Ureter (tissue), 1 donor: Measurements from ENCODE around the gene GRK5. TPM values are rescaled to one million over a fixed set of nuclear protein-coding genes. Genes with fewer than 3 reads are reported as not detected.

ENCODE experiments used
- DNase-seq: peaks from one replicate; pipeline ENCODE4 v3.0.0-alpha.2; 2020; ENCODE audit warnings: low spot score
- total RNA-seq: library from RNA; stranded (reverse); gene quantifications from one replicate; pipeline ENCODE4 v1.2.4, GENCODE V29; 2023
- donor health status: DM: yes; HTN: yes; CAD: no.

The GRK5 gene
- total RNA-seq, 1 donor from 2014 or later, result 16.7 TPM

- no peak for DNase-seq
Observed at GRCh38 chr10:119443970-119444660, 236.7 kb downstream of the GRK5 start.

GRCh38 chr10:119444866-119445265 lies 237.5 kb downstream of the GRK5 start:
- no peak for DNase-seq

DNA sequence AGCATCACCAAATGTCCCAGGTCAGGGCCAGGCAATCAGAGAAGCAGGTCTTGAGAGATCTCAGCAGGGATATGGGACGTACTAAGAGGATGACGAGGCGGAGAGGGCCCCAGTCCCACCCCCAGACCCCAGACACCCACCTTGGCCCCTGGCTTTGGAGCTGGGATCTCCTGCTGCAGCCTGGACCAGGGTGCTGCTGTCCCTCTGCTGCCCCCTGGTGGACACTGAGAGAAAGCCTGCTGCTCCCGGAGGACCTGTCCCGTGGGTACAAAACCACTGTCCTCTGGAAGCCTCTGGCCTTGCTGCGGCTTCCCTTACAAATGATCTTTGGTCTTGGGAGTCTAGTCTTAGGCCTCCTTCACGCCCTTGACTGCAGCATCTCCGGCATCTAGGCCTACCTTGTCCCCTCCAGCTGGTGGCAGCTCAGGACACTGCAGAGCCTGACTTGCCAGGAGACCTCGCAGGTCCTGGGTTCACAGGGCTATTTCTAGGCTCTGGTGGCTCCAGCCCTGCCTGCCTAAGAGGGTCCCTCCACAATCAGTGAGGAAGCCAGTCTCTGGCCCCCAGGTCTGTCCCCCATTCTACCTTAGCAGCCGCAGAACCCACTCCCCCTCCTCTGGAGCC lies 238.1 kb downstream of the GRK5 start:
- DNase-seq, result peak; percentile 89

DNA sequence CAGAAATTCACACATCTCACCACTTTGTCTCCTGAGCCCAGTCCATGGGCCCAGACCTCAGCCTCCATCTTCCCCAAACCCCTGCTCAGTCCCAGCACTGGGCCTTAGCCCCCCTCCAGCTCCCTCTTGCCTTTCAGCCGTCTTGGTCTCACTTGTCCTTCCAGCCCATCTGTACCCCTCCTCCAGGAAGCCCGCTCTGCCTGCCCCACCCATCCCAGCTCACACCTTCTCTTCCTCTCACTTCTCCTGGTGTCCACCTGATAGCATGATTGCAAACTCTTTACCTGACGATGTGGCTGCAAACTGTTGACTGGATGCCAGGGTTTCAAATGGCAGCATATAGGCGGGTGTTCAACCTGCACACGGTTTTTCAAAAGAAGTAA lies 238.6 kb downstream of the GRK5 start:
- DNase-seq, result no peak

GRCh38 chr10:119446441-119447277 lies 239.3 kb downstream of the GRK5 start:
- DNase-seq, result no peak

GRCh38 chr10:119447421-119447820 lies 240.1 kb downstream of the GRK5 start:
- no peak for DNase-seq

DNA sequence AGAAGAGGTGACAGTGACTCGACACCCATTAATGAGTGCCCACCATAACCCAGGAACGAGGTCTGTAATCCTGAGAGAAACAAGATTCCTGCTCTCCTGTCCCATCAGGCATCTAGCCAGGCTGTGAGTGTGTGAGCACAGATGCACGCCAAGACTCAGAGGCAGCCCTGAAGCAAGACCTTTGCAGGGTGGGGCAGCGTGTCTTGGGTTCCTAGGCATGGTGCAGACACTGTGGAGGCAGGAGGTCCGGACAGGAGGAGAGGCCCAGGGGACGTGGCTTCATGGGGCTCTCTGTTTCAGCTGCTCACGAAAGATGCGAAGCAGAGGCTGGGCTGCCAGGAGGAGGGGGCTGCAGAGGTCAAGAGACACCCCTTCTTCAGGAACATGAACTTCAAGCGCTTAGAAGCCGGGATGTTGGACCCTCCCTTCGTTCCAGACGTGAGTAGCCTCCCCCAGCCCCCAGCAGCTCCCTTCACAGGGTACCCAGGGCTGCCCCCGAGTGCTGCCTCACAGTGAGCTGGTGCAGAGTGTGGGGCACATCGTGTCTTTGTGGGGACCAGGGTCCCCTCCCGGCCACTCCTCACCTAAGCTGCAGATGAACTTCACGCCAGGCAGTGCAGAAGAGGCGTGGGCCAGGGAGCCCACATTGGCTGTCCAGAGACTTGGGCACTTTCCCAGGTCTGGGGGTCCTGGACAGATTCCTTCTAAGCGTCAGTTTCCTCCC lies 240.6 kb downstream of the GRK5 start:
- no peak for DNase-seq

GRCh38 chr10:119448628-119449584 lies 241.5 kb downstream of the GRK5 start:
- no peak for DNase-seq

DNA sequence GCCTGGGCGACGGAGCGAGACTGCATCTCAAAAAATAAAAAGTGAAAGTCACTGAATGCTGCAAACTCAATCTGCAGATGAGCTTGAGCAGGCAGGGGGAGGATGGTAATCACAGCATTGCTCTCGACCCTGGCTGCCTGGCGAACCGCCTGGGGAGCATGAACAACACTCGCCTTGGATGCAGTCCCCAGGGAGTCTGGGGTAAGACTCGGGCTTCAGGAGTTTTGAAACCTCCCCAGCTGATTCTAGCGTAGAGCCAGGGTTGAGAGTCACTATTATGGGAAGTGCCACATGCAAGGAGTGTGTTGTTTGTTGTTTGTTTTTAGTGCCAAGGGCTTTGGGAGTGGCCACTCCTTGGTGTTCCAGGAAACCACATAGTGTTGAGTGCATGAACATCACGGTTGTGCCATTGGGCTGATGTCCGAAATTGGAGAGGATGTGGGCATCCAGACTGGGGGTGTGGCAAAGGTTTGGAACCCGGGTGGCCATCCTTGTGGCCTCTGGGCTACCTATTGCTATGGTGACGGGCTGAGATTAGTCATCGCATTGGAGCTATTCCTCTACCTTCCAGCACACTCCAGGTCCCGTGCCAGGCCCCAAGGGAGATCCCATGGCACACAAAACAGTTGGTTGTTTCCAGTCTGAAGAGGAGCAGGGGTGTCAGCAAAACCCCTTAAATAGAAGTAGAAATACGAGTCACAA lies 242.5 kb downstream of the GRK5 start:
- DNase-seq, result no peak

- DNase-seq, result no peak
Observed at GRCh38 chr10:119450606-119451299, 243.4 kb downstream of the GRK5 start.

- DNase-seq, result no peak
Observed at GRCh38 chr10:119451300-119451896, 244.0 kb downstream of the GRK5 start.

DNA sequence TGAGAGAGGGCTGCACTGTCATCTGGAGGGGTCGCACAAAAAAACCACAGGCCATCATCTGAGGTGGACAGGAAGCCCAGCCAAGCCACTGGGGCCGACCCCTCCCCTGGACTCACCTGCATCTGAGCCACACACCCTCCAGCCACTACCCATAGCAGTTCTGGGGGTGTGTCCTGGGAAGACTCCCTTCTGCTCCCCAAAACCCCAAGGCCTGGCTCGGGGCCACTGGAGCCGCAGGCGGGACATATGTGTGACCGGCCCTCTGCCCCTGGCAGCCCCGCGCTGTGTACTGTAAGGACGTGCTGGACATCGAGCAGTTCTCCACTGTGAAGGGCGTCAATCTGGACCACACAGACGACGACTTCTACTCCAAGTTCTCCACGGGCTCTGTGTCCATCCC lies 245.0 kb downstream of the GRK5 start:
- no peak for DNase-seq

GRCh38 chr10:119453313-119453712 lies 245.9 kb downstream of the GRK5 start:
- no peak for DNase-seq

- DNase-seq, result no peak
Observed at GRCh38 chr10:119454316-119454715, 246.9 kb downstream of the GRK5 start.

GRCh38 chr10:119454990-119455389 lies 247.6 kb downstream of the GRK5 start:
- no peak for DNase-seq

GRCh38 chr10:119455609-119456434 lies 248.5 kb downstream of the GRK5 start:
- no peak for DNase-seq

- no peak for DNase-seq
Observed at GRCh38 chr10:119456435-119456810, 249.1 kb downstream of the GRK5 start.

GRCh38 chr10:119457966-119458766 lies 250.8 kb downstream of the GRK5 start:
- DNase-seq, result no peak
